H1 (cell line): Measurements from ENCODE around the gene COL2A1. TPM values are rescaled to one million over a fixed set of nuclear protein-coding genes. Genes with fewer than 3 reads are reported as not detected.

Experiments
- CBX8 ChIP-seq: fragments of 300-800, 300-1000 bp; sonication (generic); IDR thresholded peaks from 2 replicates; pipeline ENCODE4 v1.7.1; 2016; ENCODE audit warnings: low read depth, low read length, borderline replicate concordance
- HDAC2 ChIP-seq, 2 experiments: fragments of 300-600 bp in 1 of 2; sonication (generic) in 1 of 2; IDR thresholded peaks; 2 replicates each; pipeline ENCODE4 v1.6.1; 2011 to 2012; ENCODE audit warnings: low read depth in 2 of 2, low read length in 2 of 2, mild to moderate bottlenecking in 2 of 2, moderate library complexity in 2 of 2, borderline replicate concordance in 1 of 2, inconsistent platforms in 1 of 2
- TEAD4 ChIP-seq: IDR thresholded peaks from 2 replicates; pipeline ENCODE4 v1.6.1; 2012; ENCODE audit warnings: low read depth, low read length, inconsistent platforms, mixed read lengths
- polyA plus RNA-seq, 7 experiments: library from polyadenylated mRNA; depleted of rRNA in 3 of 7; stranded (reverse) in 5 of 7; unstranded in 2 of 7; fragments of >200 nt in 5 of 7; fragments of 200-250 nt in 2 of 7; gene quantifications; 1 replicate in 5 of 7; 2 replicates in 1 of 7; 4 replicates in 1 of 7; pipeline versions ENCODE4 v1.2.1 to v1.2.3, GENCODE V29; 2011 to 2013; ENCODE audit warnings: missing spikeins in 2 of 7, mixed read lengths in 2 of 7
- total RNA-seq: library from RNA; stranded (reverse); fragmentation: NEBNext Ultra II Directional; extraction: Animal tissue kit (Norgen Biotek cat#: 25700); gene quantifications from 2 replicates; pipeline ENCODE4 v1.2.1, GENCODE V29; 2021
- TF ChIP-seq, protein P1 (sequence below): IDR thresholded peaks from 2 replicates; pipeline ENCODE4 v1.6.1; 2011; ENCODE audit warnings: low read depth, mild to moderate bottlenecking, low read length; ENCODE audit not compliant: insufficient read depth

The COL2A1 gene
- total and polyA plus RNA-seq, 2 of the 8 experiments (the other 6 are each of a cell fraction or from before 2014, with no cell fraction given), result 4.2 to 14.6 TPM

DNA sequence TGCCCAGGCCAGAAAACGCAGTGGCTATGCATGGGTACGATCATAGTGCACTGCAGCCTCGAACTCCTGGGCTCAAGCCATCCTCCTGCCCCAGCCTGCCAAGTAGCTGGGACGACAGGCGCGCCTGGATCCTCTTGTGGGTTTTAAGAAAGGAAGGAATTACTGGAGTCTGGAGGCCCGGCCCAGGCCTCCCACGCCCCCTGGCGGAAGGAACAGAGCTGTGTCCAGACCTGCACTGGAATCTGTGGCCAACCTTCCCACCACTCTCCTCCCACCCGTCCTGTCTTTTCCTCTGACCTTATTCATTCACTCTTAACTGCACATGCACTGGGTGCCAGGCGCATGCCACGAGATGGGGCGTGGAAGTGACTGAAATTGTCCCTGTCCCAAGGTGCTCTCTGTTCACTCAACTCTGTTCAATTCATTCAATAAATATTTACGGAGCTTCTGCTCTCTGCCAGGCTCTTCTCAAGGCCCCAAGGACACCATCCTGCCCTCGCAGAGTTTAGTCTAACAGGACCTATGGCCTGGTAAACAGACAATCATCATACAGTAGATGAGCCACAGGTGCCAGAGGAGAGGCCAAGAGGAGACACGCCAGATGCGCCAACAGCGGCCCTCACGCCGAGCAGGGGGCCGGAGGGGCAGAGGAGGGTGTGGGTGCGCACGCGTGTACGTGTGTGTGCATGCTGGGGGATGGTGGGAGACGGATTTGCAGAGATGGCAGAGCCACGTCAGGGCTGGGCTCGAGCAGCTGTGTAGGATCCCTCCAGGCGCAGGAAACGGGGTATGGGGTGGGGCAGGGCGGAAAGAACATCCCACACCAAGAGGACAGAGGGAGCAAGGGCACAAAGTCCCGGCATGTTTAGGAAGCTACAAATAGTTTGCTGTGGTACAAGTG, 54.6 kb downstream of the COL2A1 start (continued):
- TF ChIP-seq CBX8, result no peak
- 0 out of 4 replicates have a peak, but pooled peaks of 1 of the 2 experiments have one; percentile 45 for TF ChIP-seq HDAC2 (IDR thresholded peaks at IDR 0.05; ENCODE audit: borderline replicate concordance in 1 of 2, low read depth in 2 of 2, low read length in 2 of 2)
- 0 out of 2 replicates have a peak, but pooled peaks have one; percentile 39 for TF ChIP-seq TEAD4
- TF ChIP-seq, protein P1, sequence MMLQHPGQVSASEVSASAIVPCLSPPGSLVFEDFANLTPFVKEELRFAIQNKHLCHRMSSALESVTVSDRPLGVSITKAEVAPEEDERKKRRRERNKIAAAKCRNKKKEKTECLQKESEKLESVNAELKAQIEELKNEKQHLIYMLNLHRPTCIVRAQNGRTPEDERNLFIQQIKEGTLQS, result 0 out of 2 replicates have a peak, but pooled peaks have one; percentile 12
